ENCODE results near the gene AFMID.
"Not testable (repeated sequence)": the region's sequence is repeated elsewhere in the genome, so short reads cannot be mapped to it uniquely, and the experiment has no call there.

The AFMID gene, protein sequence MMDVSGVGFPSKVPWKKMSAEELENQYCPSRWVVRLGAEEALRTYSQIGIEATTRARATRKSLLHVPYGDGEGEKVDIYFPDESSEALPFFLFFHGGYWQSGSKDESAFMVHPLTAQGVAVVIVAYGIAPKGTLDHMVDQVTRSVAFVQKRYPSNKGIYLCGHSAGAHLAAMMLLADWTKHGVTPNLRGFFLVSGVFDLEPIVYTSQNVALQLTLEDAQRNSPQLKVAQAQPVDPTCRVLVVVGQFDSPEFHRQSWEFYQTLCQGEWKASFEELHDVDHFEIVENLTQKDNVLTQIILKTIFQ

DNA sequence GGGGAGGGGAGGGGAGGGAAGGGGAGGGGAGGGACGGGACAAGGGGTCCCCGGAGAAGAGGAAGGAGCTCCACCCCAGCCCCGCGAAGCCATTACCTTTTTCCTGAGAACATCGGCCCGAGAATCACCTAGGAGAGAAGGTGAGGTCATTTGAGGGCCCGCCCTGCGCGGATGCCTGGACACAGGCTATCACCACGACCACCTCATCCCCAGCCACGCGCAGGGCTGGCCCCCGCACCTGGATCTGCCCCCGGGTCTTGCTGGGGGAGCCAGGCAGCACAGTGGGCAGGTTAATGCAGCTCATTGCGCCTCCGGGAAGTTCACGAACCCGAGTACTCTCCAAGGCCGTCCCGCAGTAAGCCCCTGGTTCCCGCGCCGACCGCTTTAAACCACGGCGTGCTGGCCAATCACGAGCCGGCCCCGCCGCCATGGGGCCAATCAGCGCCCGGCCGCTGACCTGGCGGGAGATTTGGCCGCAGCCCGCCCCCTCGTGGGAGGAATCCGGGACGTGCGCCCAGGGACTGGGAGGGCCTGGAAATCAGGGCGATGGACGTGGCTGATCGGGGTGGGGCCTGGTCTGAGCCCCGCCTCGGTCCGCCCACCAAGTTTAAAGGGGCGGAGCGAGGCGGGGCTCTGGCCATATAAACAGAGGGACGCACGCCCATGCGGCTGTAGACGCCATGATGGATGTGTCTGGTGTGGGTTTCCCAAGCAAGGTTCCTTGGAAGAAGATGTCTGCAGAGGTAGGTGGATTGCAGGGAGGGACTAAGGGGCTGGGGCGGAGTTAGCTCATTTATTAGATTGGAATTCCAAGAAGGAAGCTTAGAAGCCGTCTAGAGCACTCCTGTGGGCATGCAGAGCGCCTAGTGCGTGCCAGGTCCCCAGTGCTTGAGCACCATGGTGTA is at the start of gene AFMID, which contains the start of gene TK1:
Gene AFMID (plus strand): TSS at position 671 of the 904 bp plus-strand sequence. CDS start 9 bp downstream, at position 680.
Gene TK1 (minus strand): TSS at position 361 of the 904 bp plus-strand sequence. CDS start 58 bp downstream, at position 303.
- peak; percentile 96 for DNase-seq (ENCODE audit: low read depth)

DNA sequence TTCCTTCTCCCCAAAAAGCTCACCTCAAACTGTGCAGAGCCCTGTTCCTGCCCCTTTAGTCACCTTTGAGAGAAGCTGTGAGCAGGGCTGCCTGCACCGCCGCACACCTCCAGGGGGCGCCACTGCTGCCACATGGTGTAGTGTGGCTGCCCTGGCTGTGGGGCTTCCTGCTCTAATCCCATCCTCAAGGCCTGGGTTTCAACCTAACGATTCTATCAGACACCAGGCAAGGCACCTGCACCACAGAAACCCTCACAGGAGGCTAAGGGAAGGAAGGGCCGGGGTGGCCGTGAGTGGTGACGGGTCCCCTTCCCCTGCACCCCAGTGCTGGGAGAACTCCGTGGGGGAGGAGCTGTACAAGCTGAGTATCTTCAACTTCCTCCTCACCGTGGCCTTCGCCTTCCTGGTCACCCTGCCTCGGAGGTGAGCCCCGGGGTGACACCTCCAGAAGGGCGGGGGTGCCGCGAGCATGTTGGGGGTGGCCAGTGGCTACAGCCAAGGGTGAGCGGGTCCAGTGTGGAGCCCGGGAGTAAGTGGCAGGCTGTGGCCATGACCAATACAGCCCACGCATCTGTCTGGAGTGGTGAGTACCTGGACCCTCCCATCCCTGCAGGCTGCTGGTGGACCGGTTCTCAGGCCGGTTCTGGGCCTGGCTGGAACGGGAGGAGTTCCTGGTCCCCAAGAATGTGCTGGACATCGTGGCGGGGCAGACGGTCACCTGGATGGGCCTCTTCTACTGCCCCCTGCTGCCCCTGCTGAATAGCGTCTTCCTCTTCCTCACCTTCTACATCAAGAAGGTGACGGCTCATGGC is 49.6 kb upstream of the AFMID start:
- DNase-seq (ENCODE audit: low read depth): no peak

DNA sequence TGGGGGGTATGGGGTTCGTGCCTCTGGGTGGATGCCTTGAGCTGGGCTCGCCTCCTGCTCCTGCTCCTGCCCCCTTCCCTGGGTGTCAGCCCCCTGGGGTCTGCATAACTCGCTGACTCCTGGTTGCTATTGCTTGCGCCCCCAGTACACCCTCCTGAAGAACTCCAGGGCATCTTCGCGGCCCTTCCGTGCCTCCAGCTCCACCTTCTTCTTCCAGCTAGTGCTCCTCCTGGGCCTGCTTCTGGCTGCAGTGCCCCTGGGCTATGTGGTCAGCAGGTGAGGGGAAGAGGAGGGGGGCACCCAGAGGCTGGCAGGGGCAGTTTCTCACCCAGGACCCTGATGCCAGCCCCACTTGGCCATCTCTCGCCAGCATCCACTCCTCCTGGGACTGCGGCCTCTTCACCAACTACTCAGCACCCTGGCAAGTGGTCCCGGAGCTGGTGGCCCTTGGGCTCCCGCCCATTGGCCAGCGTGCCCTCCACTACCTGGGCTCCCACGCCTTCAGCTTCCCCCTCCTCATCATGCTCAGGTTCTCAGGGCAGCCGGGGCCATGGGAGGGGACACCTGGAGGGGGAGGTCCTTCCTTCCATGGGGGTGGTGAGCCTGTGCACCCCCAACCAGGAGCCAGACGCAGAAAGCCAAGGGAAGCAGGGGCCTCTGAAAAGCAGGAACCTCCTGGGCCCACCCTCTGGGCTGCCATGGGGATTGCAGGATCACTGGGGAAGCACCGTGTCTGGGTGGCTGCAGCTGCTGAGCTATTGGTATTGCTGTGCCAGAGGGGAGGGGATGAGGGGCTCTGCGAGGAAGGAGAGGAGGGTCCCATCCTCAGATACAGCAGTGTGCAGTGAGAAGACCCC is 48.7 kb upstream of the AFMID start:
- no peak for DNase-seq (ENCODE audit: low read depth)

DNA sequence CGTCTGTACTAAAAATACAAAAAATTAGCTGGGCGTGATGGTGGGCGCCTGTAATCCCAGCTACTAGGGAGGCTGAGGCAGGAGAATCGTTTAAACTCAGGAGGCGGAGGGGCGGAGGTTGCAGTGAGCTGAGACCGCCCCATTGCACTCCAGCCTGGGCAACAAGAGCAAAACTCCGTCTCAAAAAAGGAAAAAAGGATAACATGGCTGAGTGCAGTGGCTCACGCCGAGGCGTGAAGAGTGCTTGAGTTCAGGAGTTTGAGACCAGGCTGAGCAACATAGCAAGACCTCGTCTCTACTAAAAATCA is 47.3 kb upstream of the AFMID start:
- not testable (repeated sequence) for DNase-seq (ENCODE audit: low read depth)

DNA sequence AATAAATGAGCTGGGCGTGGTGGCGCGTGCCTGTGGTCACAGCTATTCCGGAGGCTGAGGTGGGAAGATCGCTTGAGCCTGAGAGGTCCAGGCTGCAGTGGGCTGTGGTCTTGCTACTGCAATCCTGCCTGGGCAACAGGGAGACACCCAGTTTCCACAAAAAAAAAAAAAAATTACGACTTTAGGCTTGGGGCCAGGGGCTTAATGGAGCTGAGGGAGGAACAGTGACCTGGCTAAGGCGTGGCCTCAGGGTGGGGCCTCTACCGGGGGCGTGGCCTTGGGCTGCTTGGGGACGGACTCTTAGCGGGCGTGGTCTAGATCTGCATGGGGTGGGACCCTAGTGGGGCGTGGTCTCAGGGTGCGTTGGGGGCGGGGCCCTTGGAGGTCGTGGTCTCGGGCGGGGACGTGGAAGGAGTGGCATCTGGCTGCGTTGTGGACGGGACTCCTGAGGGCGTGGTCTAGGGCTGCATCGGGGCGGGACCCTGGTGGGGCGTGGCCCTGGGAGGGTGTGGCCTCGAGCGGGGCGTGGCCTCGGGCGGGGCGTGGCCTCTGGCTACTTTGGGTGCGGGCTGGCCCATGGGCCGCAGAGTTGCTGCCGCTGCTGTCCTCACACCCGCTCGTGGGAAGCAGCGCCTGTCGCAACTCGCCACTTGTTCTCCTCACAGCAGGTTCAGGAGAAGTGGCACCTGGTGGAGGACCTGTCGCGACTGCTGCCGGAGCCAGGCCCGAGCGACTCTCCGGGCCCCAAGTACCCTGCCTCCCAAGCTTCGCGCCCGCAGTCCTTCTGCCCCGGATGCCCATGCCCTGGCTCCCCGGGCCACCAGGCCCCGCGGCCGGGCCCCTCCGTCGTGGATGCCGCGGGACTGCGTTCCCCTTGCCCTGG is 46.8 kb upstream of the AFMID start:
- DNase-seq (ENCODE audit: low read depth): peak; percentile 80

DNA sequence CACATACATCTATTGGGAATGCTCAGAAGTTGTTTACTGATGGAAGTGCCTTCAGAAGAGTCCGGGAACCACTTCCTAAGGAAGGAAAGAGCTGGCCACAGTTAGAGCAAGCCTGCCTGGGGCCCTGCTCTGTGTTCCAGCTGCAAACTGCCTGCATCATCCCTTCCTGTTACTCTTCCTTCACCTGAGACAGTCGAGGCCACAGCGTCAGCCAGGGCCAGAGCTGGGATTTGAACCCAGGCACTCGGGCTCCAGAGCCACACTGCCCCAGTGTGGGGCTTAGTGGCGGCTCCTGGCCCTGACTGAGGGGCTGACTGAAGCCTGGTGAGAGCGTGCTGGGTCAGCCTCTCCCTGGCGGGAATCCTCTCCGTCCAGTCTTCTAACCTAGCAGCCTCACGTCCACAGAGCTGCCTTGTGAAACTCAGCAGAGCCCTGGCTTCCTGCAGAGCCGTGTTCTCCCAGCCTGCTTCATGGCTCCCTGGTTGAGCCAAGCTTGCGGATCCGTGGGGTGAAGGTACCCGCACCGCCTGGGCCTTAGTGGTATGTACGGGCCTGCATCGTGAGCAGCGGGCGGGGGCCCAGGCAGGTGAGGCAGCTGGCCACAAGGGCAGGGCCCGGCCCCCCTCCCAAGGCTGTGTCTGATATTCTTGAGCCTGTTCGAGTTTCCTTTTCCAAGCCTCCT is 45.6 kb upstream of the AFMID start:
- no peak for DNase-seq (ENCODE audit: low read depth)

DNA sequence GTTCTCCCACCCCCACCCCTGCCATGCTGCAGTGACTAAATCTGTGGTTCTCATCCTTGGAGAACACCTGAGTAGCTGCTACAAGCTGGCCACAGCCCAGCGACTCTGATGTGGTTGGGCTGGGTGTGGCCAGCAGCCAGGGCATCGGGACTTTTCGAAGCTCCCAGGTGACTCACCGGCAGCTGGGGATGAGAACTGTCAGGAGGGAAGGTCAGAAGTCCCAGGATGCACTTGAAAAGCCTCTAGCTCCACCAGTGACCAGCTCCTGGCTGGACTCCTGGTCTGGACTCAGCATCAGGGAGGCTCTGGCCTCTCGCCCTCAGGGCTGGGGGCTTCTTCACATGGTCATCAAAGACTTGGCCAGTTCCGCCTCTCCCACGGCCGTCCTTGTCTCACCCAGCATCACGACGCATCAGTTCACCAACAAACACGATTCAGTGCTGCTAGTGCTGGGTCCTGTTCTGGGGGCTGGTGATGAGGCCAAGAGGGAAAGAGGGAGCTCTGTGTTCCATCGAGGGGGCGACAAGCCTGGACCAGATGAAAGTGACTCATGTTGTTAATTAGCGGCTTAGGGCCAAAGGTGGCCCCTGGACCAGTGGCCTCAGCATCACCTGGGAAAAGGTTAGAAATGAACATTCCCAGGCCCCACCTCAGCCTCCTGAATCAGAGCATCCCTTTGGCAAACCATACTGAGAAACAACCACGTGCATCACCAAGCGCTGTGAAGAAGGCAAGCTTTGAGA is 44.9 kb upstream of the AFMID start:
- peak; percentile 61 for DNase-seq (ENCODE audit: low read depth)

DNA sequence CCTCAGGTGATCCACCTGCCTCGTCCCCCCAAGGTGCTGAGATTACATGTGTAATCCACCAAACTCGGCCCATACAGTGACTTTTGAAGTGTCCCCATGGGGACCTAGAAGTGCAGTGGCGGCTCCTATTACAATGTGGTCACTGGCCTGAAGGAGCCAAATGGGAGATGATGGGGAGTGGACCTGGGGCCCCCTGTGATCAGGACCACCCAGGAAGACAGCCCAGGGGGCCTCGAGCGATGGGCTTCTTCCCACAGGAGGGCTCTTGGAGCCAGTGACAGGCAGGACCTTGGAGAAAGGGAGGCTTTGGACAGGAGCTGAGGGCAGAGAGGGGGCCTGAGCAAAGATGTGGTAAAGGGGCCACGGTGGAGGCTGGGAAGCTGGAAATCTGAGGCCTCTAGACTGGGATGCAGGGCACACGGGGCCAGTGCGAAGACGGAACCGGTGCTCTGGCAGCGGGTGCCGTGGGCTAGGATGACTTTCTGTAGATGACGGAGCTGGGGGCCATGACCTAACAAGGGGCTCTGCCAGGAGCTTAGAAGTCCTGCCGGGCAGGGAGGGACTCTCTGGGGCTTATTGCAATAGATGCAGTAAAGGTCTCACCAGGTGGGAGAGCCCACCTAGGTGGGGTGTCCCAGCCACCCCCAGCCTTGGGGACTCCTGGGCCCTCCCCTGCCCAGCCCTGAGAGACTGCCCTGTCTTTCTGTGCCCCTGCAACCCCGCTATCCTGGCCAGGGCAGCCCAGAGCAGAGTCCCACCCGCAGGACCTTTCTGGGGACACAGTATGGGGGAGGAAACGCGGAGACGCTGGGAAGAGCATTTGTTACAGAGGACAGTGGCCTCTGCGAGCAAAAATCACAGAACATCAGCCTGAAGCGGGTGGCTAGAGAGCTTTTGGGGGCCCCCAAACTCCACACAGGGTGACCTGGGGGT is 43.7 kb upstream of the AFMID start:
- no peak for DNase-seq (ENCODE audit: low read depth)

DNA sequence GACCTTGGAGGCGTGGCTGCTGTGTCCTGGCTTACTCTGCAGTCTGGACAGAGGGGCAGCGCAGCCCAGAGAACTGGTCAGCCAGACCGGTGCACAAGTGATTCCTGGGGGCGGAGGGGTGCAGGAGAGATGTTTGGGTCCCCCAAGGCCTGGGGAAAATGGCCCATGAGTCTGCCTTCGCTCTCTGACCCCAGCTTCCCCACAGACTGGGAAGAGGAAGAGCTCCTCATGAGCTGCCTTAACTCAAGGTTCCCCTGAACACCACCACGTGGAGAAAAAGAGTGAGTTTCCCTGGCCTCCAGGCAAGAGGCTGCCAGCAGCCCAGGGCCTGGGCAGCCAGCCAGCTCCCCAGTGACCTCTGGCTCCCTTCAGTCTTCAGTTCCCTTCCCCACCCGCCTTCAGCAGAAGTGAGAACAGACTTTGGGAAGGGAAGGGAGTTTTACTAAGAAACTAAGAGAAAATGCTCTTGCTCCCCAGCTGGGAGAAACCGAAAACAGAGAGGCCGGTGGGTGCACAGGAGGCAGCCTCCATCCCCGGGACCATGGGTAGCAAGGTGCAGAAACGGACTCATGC is 42.9 kb upstream of the AFMID start:
- DNase-seq (ENCODE audit: low read depth): peak; percentile 77

DNA sequence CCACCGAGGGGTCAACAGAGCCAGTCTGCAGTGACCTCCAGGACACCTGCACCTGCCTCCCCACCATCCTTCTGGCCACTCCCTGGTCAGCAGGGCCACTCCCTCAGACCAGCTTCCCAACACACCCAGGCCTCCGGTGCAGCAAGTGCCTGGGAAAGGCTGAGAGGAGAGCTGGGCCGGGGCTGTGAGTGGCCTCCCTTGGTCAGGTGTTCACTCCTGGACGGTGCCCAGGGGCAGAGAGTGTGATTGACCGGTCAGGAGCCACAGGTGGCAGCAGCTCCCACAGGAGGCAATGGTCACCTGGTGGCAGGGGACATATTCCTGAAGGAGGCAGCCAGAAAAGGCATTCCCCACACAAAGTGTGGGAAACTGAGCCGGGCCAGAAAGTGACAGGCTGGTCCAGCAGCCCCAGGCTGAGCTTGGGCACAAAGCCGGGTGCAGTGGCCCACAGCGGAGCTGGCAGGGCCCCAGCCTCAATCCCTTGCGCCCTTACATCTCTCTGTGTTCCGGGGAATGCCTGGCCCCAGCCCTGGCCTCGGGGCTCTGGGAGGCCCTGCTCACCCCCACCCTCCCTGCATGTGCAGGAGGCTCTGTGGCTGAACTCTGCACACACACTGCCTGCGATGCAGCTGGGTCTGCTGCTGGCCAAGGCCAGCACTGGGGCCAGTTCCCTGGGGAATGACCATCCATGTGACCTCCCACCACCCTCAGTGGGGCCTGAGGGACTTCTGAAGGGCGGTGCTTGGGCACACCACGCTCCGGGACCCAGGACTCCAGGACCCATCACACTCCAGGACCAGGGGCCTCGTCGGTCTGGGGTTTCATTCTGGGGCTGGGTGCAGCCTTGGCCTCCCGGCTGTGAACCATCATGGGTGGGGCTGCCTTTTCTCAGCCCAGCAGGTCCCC is 42.2 kb upstream of the AFMID start:
- no peak for DNase-seq (ENCODE audit: low read depth)

DNA sequence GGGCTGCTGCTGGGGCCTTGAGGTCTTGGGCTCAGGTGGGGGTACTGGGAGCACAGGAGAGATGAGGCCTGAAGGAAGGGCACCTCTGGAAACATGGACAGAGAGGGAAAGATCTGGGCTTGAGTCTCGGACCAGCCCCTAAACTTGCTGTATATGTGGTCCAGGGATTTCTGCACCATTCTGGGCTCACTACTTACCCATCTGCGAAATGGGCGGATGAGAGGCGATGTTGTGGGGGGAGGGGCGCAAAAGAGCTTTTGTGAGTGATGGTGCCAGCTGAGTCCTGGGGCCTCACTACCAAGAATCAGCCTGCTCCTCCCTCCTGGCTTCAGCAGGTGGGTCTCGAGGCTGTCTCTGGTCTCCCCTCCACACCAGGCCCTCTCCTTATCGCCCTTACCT is 40.7 kb upstream of the AFMID start:
- DNase-seq (ENCODE audit: low read depth): no peak

DNA sequence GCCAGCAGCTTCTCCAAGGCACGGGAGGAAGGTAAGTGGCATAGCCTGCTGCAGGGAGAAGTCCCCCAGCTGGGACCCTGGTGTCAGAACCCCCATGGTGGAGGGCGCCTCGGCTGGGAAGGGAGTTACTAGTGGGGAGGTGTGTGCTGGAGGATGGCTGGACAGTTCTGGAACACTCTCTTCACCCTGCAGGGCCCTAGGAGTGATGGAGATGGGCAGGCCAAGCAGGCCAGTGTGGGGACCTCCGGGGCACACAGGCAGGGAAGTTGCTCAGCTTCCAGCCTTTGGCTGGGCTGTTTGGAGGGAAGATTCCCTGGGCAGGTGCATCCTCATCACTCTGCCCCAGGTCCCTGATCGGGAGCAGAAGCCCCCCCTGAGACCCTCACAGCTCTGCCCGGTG is 40.3 kb upstream of the AFMID start:
- no peak for DNase-seq (ENCODE audit: low read depth)

DNA sequence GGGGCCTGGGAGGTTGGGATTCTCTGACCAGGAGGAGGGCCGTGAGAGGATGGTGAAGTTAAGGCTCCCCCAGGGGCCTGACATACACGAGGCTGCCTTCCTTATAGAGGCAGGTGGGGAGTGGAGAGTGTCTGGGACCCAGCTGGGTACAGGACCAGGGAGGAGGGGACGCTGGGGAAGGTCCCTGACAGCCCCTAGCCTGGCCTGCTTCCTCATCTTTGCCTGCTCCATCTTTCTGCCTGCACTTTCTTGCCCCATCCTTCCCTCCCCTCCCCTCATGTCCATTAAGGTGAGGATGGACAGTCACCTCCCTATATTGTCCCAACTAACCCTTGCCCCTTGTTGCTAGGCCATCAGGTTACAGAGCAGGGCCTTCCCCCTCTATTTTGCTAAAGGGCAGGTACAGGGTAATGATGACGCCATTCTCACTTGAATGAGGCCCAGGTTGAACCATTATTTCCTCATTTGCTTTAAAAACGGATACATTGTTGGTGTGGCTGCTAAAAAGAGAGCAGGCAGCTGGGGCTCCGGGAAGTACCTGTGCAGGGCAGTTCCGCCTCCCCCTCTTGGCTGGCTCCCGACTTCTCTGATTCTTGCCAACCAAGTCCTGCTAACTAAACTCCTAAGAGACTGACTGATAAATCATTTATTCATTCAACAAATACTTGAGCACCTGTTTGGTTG is 39.7 kb upstream of the AFMID start:
- no peak for DNase-seq (ENCODE audit: low read depth)

DNA sequence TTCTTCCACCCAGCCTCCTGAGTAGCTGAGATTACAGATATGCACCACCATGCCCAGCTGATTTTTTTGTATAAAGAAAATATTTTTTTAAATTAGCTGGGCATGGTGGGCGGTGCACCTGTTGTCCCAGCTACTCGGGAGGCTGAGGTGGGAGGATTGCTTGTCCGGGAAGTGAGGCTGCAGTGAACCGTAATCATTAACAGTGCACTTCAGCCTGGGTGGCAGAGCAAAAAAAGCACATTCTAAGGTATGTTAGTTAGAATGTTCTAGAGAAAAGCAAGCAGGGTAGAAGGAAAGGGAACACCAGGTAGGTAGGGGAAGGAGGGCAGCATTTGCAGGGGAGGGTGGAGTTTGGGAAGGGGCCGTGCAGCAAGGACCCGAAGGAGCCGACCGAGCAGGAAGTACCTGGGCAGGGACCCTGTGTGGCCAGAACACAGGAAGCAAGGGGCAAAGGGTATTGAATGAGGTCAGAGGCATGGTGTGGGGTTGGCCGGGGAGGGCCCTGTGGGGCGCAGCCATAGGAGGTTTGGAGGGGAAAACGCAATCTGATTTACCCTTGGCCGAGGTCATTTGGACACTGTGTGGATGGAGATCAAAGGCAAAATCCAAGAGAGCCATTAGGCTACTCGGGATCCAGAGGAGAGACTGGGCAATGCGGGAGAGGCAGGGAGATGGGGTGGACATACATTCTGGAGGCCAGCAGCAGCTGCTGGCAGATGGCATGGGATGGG is 38.7 kb upstream of the AFMID start:
- no peak for DNase-seq (ENCODE audit: low read depth)

DNA sequence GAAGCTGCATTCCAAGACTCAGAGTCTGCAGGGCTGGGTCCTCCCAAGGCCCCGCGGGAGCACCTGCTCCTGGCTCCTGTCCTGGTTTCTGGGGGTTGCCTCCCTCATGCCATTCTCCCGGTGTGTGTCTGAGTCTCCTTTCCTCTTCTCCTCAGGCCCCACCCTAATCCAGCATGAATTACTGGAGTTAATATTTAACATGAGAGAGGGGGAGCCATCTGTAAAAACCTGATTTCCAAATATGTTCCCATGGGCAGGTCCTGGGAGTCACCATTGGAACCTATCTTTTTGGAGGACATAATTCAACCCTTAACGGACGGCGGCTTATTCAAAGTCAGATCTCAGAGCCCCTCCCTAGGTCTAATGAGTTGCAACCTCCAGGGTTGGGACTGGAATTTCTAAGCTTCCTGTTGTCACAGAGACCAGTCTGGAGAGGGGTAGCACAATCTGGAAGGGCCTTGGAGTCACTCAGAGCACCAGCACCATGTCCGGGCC is 35.6 kb upstream of the AFMID start:
- no peak for DNase-seq (ENCODE audit: low read depth)

All from iris pigment epithelial cell (primary cell).